Endodermal cell (in vitro differentiated cells): ENCODE measurements around the gene TRPV3. TPM values are rescaled to one million over a fixed set of nuclear protein-coding genes. Genes with fewer than 3 reads are reported as not detected.

ENCODE experiments used
- DNase-seq: peaks from one replicate; pipeline ENCODE4 v3.0.0-alpha.2; 2017
- H3K27ac ChIP-seq: 2 replicates; pipeline ENCODE4 v1.5.1; 2013; ENCODE audit warnings: mild to moderate bottlenecking, low read depth, low read length, moderate library complexity
- H3K27me3 ChIP-seq: 2 replicates; pipeline ENCODE4 v1.6.1; 2013; ENCODE audit warnings: mild to moderate bottlenecking, low read length, moderate library complexity; ENCODE audit not compliant: insufficient read depth, control insufficient read depth, poor library complexity, severe bottlenecking
- H3K36me3 ChIP-seq: 2 replicates; pipeline ENCODE4 v1.7.0; 2013; ENCODE audit warnings: mild to moderate bottlenecking, low read length, moderate library complexity; ENCODE audit not compliant: control insufficient read depth, insufficient read depth
- H3K4me1 ChIP-seq: one replicate; pipeline ENCODE4 v1.7.0; 2013; ENCODE audit warnings: low read length; ENCODE audit not compliant: control insufficient read depth, insufficient read depth
- H3K4me3 ChIP-seq: 2 replicates; pipeline ENCODE4 v1.5.1; 2013; ENCODE audit warnings: mild to moderate bottlenecking, low read length, moderate library complexity
- H3K9ac ChIP-seq: 2 replicates; pipeline ENCODE4 v1.6.1; 2013; ENCODE audit warnings: mild to moderate bottlenecking, low read length, moderate library complexity; ENCODE audit not compliant: poor library complexity, severe bottlenecking; ENCODE audit errors: extremely low read depth
- H3K9me3 ChIP-seq: 2 replicates; pipeline ENCODE4 v1.6.1; 2013; ENCODE audit warnings: mild to moderate bottlenecking, low read length, moderate library complexity; ENCODE audit not compliant: control insufficient read depth
- H3K27ac Mint-ChIP-seq: 2 replicates; pipeline ENCODE4 v1.8.0; 2020; ENCODE audit warnings: mixed read lengths
- H3K27me3 Mint-ChIP-seq: 2 replicates; pipeline ENCODE4 v1.8.0; 2021; ENCODE audit warnings: mild to moderate bottlenecking, mixed read lengths; ENCODE audit not compliant: insufficient read depth
- H3K36me3 Mint-ChIP-seq: 2 replicates; pipeline ENCODE4 v1.8.0; 2020; ENCODE audit warnings: low read depth, mixed read lengths
- H3K4me1 Mint-ChIP-seq: 2 replicates; pipeline ENCODE4 v1.8.0; 2020; ENCODE audit warnings: mixed read lengths
- H3K4me3 Mint-ChIP-seq: 2 replicates; pipeline ENCODE4 v1.8.0; 2020; ENCODE audit warnings: mild to moderate bottlenecking, moderate library complexity, mixed read lengths
- H3K9me3 Mint-ChIP-seq: 2 replicates; pipeline ENCODE4 v1.8.0; 2020; ENCODE audit warnings: mild to moderate bottlenecking, mixed read lengths
- CTCF ChIP-seq: fragments of 200-600 bp; sonication (generic); conservative IDR thresholded peaks from 2 replicates; pipeline ENCODE4 v1.5.0; 2021; ENCODE audit warnings: antibody characterized with exemption, mild to moderate bottlenecking
- WGBS, 2 experiments: methylation state at CpG; one replicate each; pipeline versions ENCODE4 v1.1.5 to v1.1.7; 2013; ENCODE audit warnings: missing lambda C conversion rate in 2 of 2, mixed read lengths in 1 of 2; ENCODE audit not compliant: insufficient coverage in 1 of 2, insufficient read length in 1 of 2; 5-methylcytosine and 5-hydroxymethylcytosine counted together
- total RNA-seq, 2 donors: library from RNA; stranded (reverse); fragmentation: NEBNext Ultra II Directional in 1 of 2; extraction: Animal tissue kit (Norgen Biotek cat#: 25700) in 1 of 2; gene quantifications; 2 replicates in 1 of 2; 3 replicates in 1 of 2; pipeline ENCODE4 v1.2.1, GENCODE V29; 2021

Gene TRPV3
- total RNA-seq, 2 donors from 2014 or later = 6.2 to 11.3 TPM

- peaks cover 22% of the 10 kb centered on the region for H3K4me1 ChIP-seq
- DNase-seq = no peak
- no peak overlapping the region for H3K9ac ChIP-seq
- no peaks in the 10 kb centered on the region for H3K36me3 ChIP-seq
- no peak overlapping the region for H3K27ac Mint-ChIP-seq
- no peak for TF ChIP-seq CTCF
- H3K4me3 Mint-ChIP-seq = no peak overlapping the region
- no peaks in the 10 kb centered on the region for H3K9me3 Mint-ChIP-seq
- no peaks in the 10 kb centered on the region for H3K27me3 ChIP-seq
- peaks cover 33% of the 10 kb centered on the region for H3K4me1 Mint-ChIP-seq
- no peak overlapping the region for H3K27ac ChIP-seq
- H3K4me3 ChIP-seq = no peak overlapping the region
- H3K9me3 ChIP-seq = no peaks in the 10 kb centered on the region
- no peaks in the 10 kb centered on the region for H3K27me3 Mint-ChIP-seq
- WGBS, 2 experiments = 83 to 88% methylated on average over 1 to 4 of the region's 5 CpGs
- no peaks in the 10 kb centered on the region for H3K36me3 Mint-ChIP-seq
Measured at GRCh38 chr17:3533752-3534151, 23.9 kb downstream of the TRPV3 start.

GRCh38 chr17:3532859-3533142 lies 24.8 kb downstream of the TRPV3 start:
- no peaks in the 10 kb centered on the region for H3K9me3 ChIP-seq
- no peak for DNase-seq
- no peak overlapping the region for H3K4me3 ChIP-seq
- H3K4me1 ChIP-seq = peaks cover 26% of the 10 kb centered on the region
- no peak overlapping the region for H3K27ac ChIP-seq
- Mint-ChIP-seq H3K36me3 (no peaks in the 10 kb centered on the region), H3K27me3 (no peaks in the 10 kb centered on the region), H3K4me1 (peaks cover 40% of the 10 kb centered on the region), H3K4me3 (no peak overlapping the region), H3K27ac (no peak overlapping the region), H3K9me3 (no peaks in the 10 kb centered on the region)
- H3K36me3 ChIP-seq = peaks cover under 1% of the 10 kb centered on the region
- TF ChIP-seq CTCF = no peak
- no peaks in the 10 kb centered on the region for H3K27me3 ChIP-seq
- 90 to 97% methylated on average over 7 to 10 of the region's 10 CpGs for WGBS, 2 experiments
- H3K9ac ChIP-seq = no peak overlapping the region

- H3K27ac ChIP-seq = no peak overlapping the region
- Mint-ChIP-seq H3K27me3 (no peaks in the 10 kb centered on the region), H3K4me3 (no peak overlapping the region), H3K27ac (peak overlapping the region; percentile 99), H3K4me1 (peaks cover 40% of the 10 kb centered on the region), H3K36me3 (peaks cover 4% of the 10 kb centered on the region), H3K9me3 (no peaks in the 10 kb centered on the region)
- DNase-seq = no peak
- peaks cover 6% of the 10 kb centered on the region for H3K36me3 ChIP-seq
- TF ChIP-seq CTCF = no peak
- no peaks in the 10 kb centered on the region for H3K27me3 ChIP-seq
- H3K4me3 ChIP-seq = no peak overlapping the region
- H3K9ac ChIP-seq = no peak overlapping the region
- 89 to 90% methylated on average over 26 to 36 of the region's 36 CpGs for WGBS, 2 experiments
- H3K4me1 ChIP-seq = peaks cover 26% of the 10 kb centered on the region
- H3K9me3 ChIP-seq = no peaks in the 10 kb centered on the region
Measured at GRCh38 chr17:3532106-3532858, 25.3 kb downstream of the TRPV3 start.
